Activated CD4-positive, alpha-beta T cell treated with anti-CD3 and anti-CD28 coated beads for 36 hours (primary cell): ENCODE measurements around the gene CLEC4M. TPM values are rescaled to one million over a fixed set of nuclear protein-coding genes. Genes with fewer than 3 reads are reported as not detected.
"Not testable (repeated sequence)": the region's sequence is repeated elsewhere in the genome, so short reads cannot be mapped to it uniquely, and the experiment has no call there.

ENCODE experiments used
- ATAC-seq: fragments of 200-7000 bp; cut with Tn5 transposase; one replicate; pipeline ENCODE4 v1.10.0; 2021; ENCODE audit warnings: mild to moderate bottlenecking, moderate library complexity
- CTCF ChIA-PET: fragments of 350-600 bp; sonication (Branson Sonifier 250); formaldehyde crosslinking; loops from one replicate; lab custom pipeline; 2021; ENCODE audit warnings: antibody characterized with exemption; lab: Charles Lee
- POLR2A ChIA-PET: fragments of 350-600 bp; sonication (Branson Sonifier 250); formaldehyde crosslinking; loops from one replicate; lab custom pipeline; 2021; ENCODE audit warnings: antibody characterized with exemption, inconsistent platforms; lab: Charles Lee
- DNase-seq: peaks from one replicate; pipeline ENCODE4 v3.0.0-alpha.2; 2020
- H3K27ac Mint-ChIP-seq: one replicate; pipeline ENCODE4 v1.8.0; 2021; ENCODE audit warnings: mixed read lengths
- H3K27me3 Mint-ChIP-seq: one replicate; pipeline ENCODE4 v1.8.0; 2021; ENCODE audit warnings: mixed read lengths
- H3K36me3 Mint-ChIP-seq: one replicate; pipeline ENCODE4 v1.8.0; 2021; ENCODE audit warnings: low read depth, mixed read lengths
- H3K4me1 Mint-ChIP-seq: one replicate; pipeline ENCODE4 v1.8.0; 2021; ENCODE audit warnings: mixed read lengths
- H3K4me3 Mint-ChIP-seq: one replicate; pipeline ENCODE4 v1.8.0; 2021; ENCODE audit warnings: mild to moderate bottlenecking, moderate library complexity, mixed read lengths
- H3K9me3 Mint-ChIP-seq: one replicate; pipeline ENCODE4 v1.8.0; 2021; ENCODE audit warnings: low read depth, mixed read lengths
- intact Hi-C, 2 experiments: fragments of 100-400 bp; cut with DNase I in 1 of 2; cut with micrococcal nuclease in 1 of 2; formaldehyde crosslinking; loops; one replicate each; pipeline versions ENCODE4 v1.14.2 to v1.15.1; 2022 to 2024; cut with DNase I, micrococcal nuclease
- total RNA-seq, 2 experiments: library from RNA; stranded (reverse); gene quantifications; one replicate each; pipeline ENCODE4 v1.2.3, GENCODE V29; 2021

Gene CLEC4M
- total RNA-seq, 2 experiments from 2014 or later = not detected

- intact Hi-C loops = no loop called here
- ChIA-PET CTCF (no interaction called here), POLR2A (no interaction called here)
- Mint-ChIP-seq H3K27me3 (peaks cover 23% of the 10 kb centered on the region), H3K4me1 (peaks cover 19% of the 10 kb centered on the region), H3K4me3 (no peak overlapping the region), H3K9me3 (peaks cover 55% of the 10 kb centered on the region), H3K27ac (no peak overlapping the region), H3K36me3 (peaks cover 25% of the 10 kb centered on the region)
- DNase-seq (no peak), ATAC-seq (no peak)
Measured at GRCh38 chr19:7756258-7756657, 6.8 kb upstream of the CLEC4M start.

GRCh38 chr19:7757358-7757757, 5.7 kb upstream of the CLEC4M start:
- H3K4me3 Mint-ChIP-seq = no peak overlapping the region
- H3K27ac Mint-ChIP-seq = no peak overlapping the region
- ChIA-PET CTCF (interaction anchor here (0.7 kb wide), 1 partner anchor 42 kb away, joined by 3 read pairs; no protein-coding TSS in a partner anchor), POLR2A (no interaction called here)
- H3K27me3 Mint-ChIP-seq = peaks cover 26% of the 10 kb centered on the region
- H3K36me3 Mint-ChIP-seq = peaks cover 23% of the 10 kb centered on the region
- H3K4me1 Mint-ChIP-seq = peaks cover 13% of the 10 kb centered on the region
- H3K9me3 Mint-ChIP-seq = peaks cover 53% of the 10 kb centered on the region
- no peak for ATAC-seq
- intact Hi-C loops = no loop called here
- no peak for DNase-seq

- ChIA-PET CTCF (no interaction called here), POLR2A (no interaction called here)
Measured at GRCh38 chr19:7759156-7759555, 3.9 kb upstream of the CLEC4M start.

GRCh38 chr19:7763696-7764095, 653 bp downstream of the CLEC4M start:
- Mint-ChIP-seq H3K27me3 (peaks cover 28% of the 10 kb centered on the region), H3K9me3 (peaks cover 12% of the 10 kb centered on the region), H3K4me1 (peaks cover 5% of the 10 kb centered on the region), H3K4me3 (no peak overlapping the region), H3K27ac (no peak overlapping the region), H3K36me3 (peaks cover 6% of the 10 kb centered on the region)
- DNase-seq (no peak), ATAC-seq (no peak)
- ChIA-PET CTCF (interaction anchor here (1.3 kb wide), 1 partner anchor 8 kb away, joined by 3 read pairs; no protein-coding TSS in a partner anchor), POLR2A (no interaction called here)
- intact Hi-C loops = no loop called here

More at GRCh38 chr19:7759156-7759555, 3.9 kb upstream of the CLEC4M start:
- peaks cover 11% of the 10 kb centered on the region for H3K4me1 Mint-ChIP-seq
- intact Hi-C loops = no loop called here
- peaks cover 33% of the 10 kb centered on the region for H3K27me3 Mint-ChIP-seq
- H3K9me3 Mint-ChIP-seq = peaks cover 50% of the 10 kb centered on the region
- no peak overlapping the region for H3K4me3 Mint-ChIP-seq
- H3K36me3 Mint-ChIP-seq = peaks cover 21% of the 10 kb centered on the region
- DNase-seq (no peak), ATAC-seq (no peak)
- no peak overlapping the region for H3K27ac Mint-ChIP-seq

GRCh38 chr19:7764157-7764556, 1.1 kb downstream of the CLEC4M start:
- peaks cover 32% of the 10 kb centered on the region for H3K27me3 Mint-ChIP-seq
- H3K9me3 Mint-ChIP-seq, H3K4me1 Mint-ChIP-seq, H3K27ac Mint-ChIP-seq, intact Hi-C loops, CTCF ChIA-PET, H3K4me3 Mint-ChIP-seq, ATAC-seq, DNase-seq, POLR2A ChIA-PET, H3K36me3 Mint-ChIP-seq: not testable (repeated sequence)

- POLR2A ChIA-PET, H3K9me3 Mint-ChIP-seq, H3K27ac Mint-ChIP-seq, H3K36me3 Mint-ChIP-seq, ATAC-seq, H3K4me3 Mint-ChIP-seq, CTCF ChIA-PET, DNase-seq, H3K4me1 Mint-ChIP-seq, intact Hi-C loops: not testable (repeated sequence)
- H3K27me3 Mint-ChIP-seq = peaks cover 35% of the 10 kb centered on the region
Measured at GRCh38 chr19:7765043-7765442, 2.0 kb downstream of the CLEC4M start.

- CTCF ChIA-PET = no interaction called here
- no peak overlapping the region for H3K4me3 Mint-ChIP-seq
Measured at GRCh38 chr19:7766535-7766934, 3.5 kb downstream of the CLEC4M start.

GRCh38 chr19:7767487-7767886, 4.4 kb downstream of the CLEC4M start:
- ChIA-PET POLR2A (no interaction called here), CTCF (interaction anchor here (0.7 kb wide), 1 partner anchor 12 kb away, joined by 3 read pairs; no protein-coding TSS in a partner anchor)
- H3K27me3 Mint-ChIP-seq = peaks cover 39% of the 10 kb centered on the region
- no peaks in the 10 kb centered on the region for H3K36me3 Mint-ChIP-seq
- intact Hi-C loops = no loop called here
- H3K4me1 Mint-ChIP-seq = peaks cover 21% of the 10 kb centered on the region
- H3K27ac Mint-ChIP-seq = no peak overlapping the region
- no peak overlapping the region for H3K4me3 Mint-ChIP-seq
- no peak for ATAC-seq
- no peaks in the 10 kb centered on the region for H3K9me3 Mint-ChIP-seq
- no peak for DNase-seq

More at GRCh38 chr19:7766535-7766934, 3.5 kb downstream of the CLEC4M start:
- DNase-seq (no peak), ATAC-seq (no peak)
- Mint-ChIP-seq H3K27ac (no peak overlapping the region), H3K4me1 (peaks cover 11% of the 10 kb centered on the region), H3K9me3 (peaks cover 2% of the 10 kb centered on the region), H3K36me3 (no peaks in the 10 kb centered on the region), H3K27me3 (peaks cover 40% of the 10 kb centered on the region)
- intact Hi-C loops = no loop called here
- POLR2A ChIA-PET = no interaction called here

GRCh38 chr19:7769171-7769570, 6.1 kb downstream of the CLEC4M start:
- DNase-seq (no peak), ATAC-seq (no peak)
- Mint-ChIP-seq H3K27ac (no peak overlapping the region), H3K36me3 (no peaks in the 10 kb centered on the region), H3K27me3 (peaks cover 28% of the 10 kb centered on the region), H3K4me1 (peaks cover 27% of the 10 kb centered on the region), H3K9me3 (no peaks in the 10 kb centered on the region), H3K4me3 (no peak overlapping the region)
- intact Hi-C loops = no loop called here
- CTCF ChIA-PET = no interaction called here
- POLR2A ChIA-PET = no interaction called here

GRCh38 chr19:7771072-7771471, 8.0 kb downstream of the CLEC4M start:
- peak overlapping the region; percentile 48 for H3K27ac Mint-ChIP-seq
- H3K4me1 Mint-ChIP-seq = peaks cover 27% of the 10 kb centered on the region
- peaks cover 34% of the 10 kb centered on the region for H3K27me3 Mint-ChIP-seq
- POLR2A ChIA-PET = no interaction called here
- H3K9me3 Mint-ChIP-seq = no peaks in the 10 kb centered on the region
- no peak overlapping the region for H3K4me3 Mint-ChIP-seq
- ATAC-seq = no peak
- CTCF ChIA-PET = interaction anchor here (0.6 to 1.3 kb wide), 3 partner anchors 8 to 239 kb away, joined by 3 to 5 read pairs (median 3); partner anchors contain the start of genes CLEC4M and TRAPPC5
- DNase-seq = no peak
- no peaks in the 10 kb centered on the region for H3K36me3 Mint-ChIP-seq
- intact Hi-C loops = loop anchor here in 1 of 2 experiments (5.0 kb wide), 1 partner anchor 34 kb away; no protein-coding TSS in a partner anchor

GRCh38 chr19:7772752-7773291, 9.8 kb downstream of the CLEC4M start:
- H3K27me3 Mint-ChIP-seq = peaks cover 31% of the 10 kb centered on the region
- peak overlapping the region; percentile 13 for H3K4me3 Mint-ChIP-seq
- peaks cover 27% of the 10 kb centered on the region for H3K4me1 Mint-ChIP-seq
- intact Hi-C loops = loop anchor here (1.0 to 5.0 kb wide), 7 partner anchors 22 to 280 kb away; no protein-coding TSS in a partner anchor
- no peaks in the 10 kb centered on the region for H3K36me3 Mint-ChIP-seq
- CTCF ChIA-PET = interaction anchor here (0.6 to 1.3 kb wide), 2 partner anchors 23 to 75 kb away, joined by 3 to 5 read pairs; no protein-coding TSS in a partner anchor
- DNase-seq = peak; percentile 64
- H3K9me3 Mint-ChIP-seq = no peaks in the 10 kb centered on the region
- peak; percentile 97 for ATAC-seq
- POLR2A ChIA-PET = no interaction called here
- peak overlapping the region; percentile 85 for H3K27ac Mint-ChIP-seq

- CTCF ChIA-PET = interaction anchor here (1.3 kb wide), 1 partner anchor 480 kb away, joined by 3 read pairs; no protein-coding TSS in a partner anchor
- intact Hi-C loops = loop anchor here (2.0 to 5.0 kb wide), 3 partner anchors 37 to 281 kb away; no protein-coding TSS in a partner anchor
Measured at GRCh38 chr19:7773841-7774240, 10.8 kb downstream of the CLEC4M start.

More at GRCh38 chr19:7773841-7774240, 10.8 kb downstream of the CLEC4M start:
- DNase-seq (no peak), ATAC-seq (no peak)
- Mint-ChIP-seq H3K4me3 (no peak overlapping the region), H3K4me1 (peaks cover 27% of the 10 kb centered on the region), H3K36me3 (no peaks in the 10 kb centered on the region), H3K27ac (no peak overlapping the region), H3K9me3 (no peaks in the 10 kb centered on the region), H3K27me3 (peaks cover 29% of the 10 kb centered on the region)
- POLR2A ChIA-PET = no interaction called here
